Esophagus muscularis mucosa (tissue), 4 donors: ENCODE measurements around the gene GUCY2F. TPM values are rescaled to one million over a fixed set of nuclear protein-coding genes. Genes with fewer than 3 reads are reported as not detected.

Source experiments
- DNase-seq: peaks from one replicate; pipeline ENCODE4 v3.0.0-alpha.2; 2017; ENCODE audit errors: extremely low spot score
- H3K27ac ChIP-seq, 4 donors: fragments of 200-600 bp; sonication (generic); replicated peaks in 1 of 4; 1 replicate in 3 of 4; 2 replicates in 1 of 4; pipeline ENCODE4 v1.5.1; 2016 to 2019; ENCODE audit warnings: mild to moderate bottlenecking in 1 of 4
- H3K27me3 ChIP-seq, 4 donors: fragments of 200-600 bp; sonication (generic); one replicate each; pipeline versions ENCODE4 v1.5.1 to v1.6.0; 2016 to 2019
- H3K36me3 ChIP-seq, 4 donors: fragments of 200-600 bp; sonication (generic); one replicate each; pipeline ENCODE4 v1.5.1; 2016 to 2019
- H3K4me1 ChIP-seq, 4 donors: fragments of 200-600 bp; sonication (generic); one replicate each; pipeline ENCODE4 v1.5.1; 2016 to 2019
- H3K4me3 ChIP-seq, 4 donors: fragments of 200-600 bp; sonication (generic); 1 replicate in 2 of 4; 2 replicates in 2 of 4; pipeline ENCODE4 v1.5.1; 2016 to 2019; ENCODE audit warnings: mild to moderate bottlenecking in 4 of 4, moderate library complexity in 1 of 4
- H3K9me3 ChIP-seq, 4 donors: fragments of 200-600 bp; sonication (generic); 1 replicate in 3 of 4; 2 replicates in 1 of 4; pipeline ENCODE4 v1.5.1; 2016 to 2019
- CTCF ChIP-seq, 3 experiments: fragments of 200-600 bp in 2 of 3; fragments of 450-650 bp in 1 of 3; sonication (generic) in 2 of 3; IDR thresholded peaks; one replicate each; pipeline ENCODE4 v1.5.1; 2017 to 2019; ENCODE audit warnings: antibody characterized with exemption in 3 of 3, mild to moderate bottlenecking in 2 of 3, moderate library complexity in 1 of 3
- EP300 ChIP-seq: sonication (generic); formaldehyde crosslinking; IDR thresholded peaks from one replicate; pipeline ENCODE4 v1.6.1; 2017; ENCODE audit warnings: antibody characterized with exemption
- POLR2A ChIP-seq: fragments of 450-650 bp; IDR thresholded peaks from one replicate; pipeline ENCODE4 v1.6.1; 2017; ENCODE audit warnings: antibody characterized with exemption, moderate library complexity, mild to moderate bottlenecking, low read depth
- POLR2AphosphoS5 ChIP-seq, 2 donors: sonication (generic); formaldehyde crosslinking; IDR thresholded peaks; one replicate each; pipeline ENCODE4 v1.6.1; 2017; ENCODE audit warnings: antibody characterized with exemption in 2 of 2
- WGBS: methylation state at CpG from one replicate; pipeline ENCODE4 v1.1.5; 2018; 5-methylcytosine and 5-hydroxymethylcytosine counted together
- intact Hi-C: fragments of 100-400 bp; cut with DNase I; formaldehyde crosslinking; loops from one replicate; pipeline ENCODE4 v1.15.1; 2023
- total RNA-seq, 4 donors: library from RNA; depleted of rRNA; stranded (reverse); fragments of >200 nt; gene quantifications; one replicate each; pipeline versions ENCODE4 v1.1.0 to v1.2.1, GENCODE V29; 2016

GUCY2F gene
- total RNA-seq, 4 donors from 2014 or later, result not detected

- Histone ChIP-seq H3K27me3 (no peaks in the 10 kb centered on the region), H3K36me3 (no peaks in the 10 kb centered on the region), H3K9me3 (no peaks in the 10 kb centered on the region), H3K27ac (no peak overlapping the region), H3K4me1 (no peaks in the 10 kb centered on the region), H3K4me3 (no peak overlapping the region)
- intact Hi-C loops, result no loop called here
- 56% methylated on average over 4 of the region's 4 CpGs for WGBS
- TF ChIP-seq POLR2AphosphoS5 (IDR thresholded peaks at IDR 0.05) (no peak), CTCF (IDR thresholded peaks at IDR 0.05) (no peak), POLR2A (no peak), EP300 (no peak)
- no peak for DNase-seq
Observed at GRCh38 chrX:109403922-109404321, 78.0 kb downstream of the GUCY2F start.

- no peak for TF ChIP-seq EP300
- TF ChIP-seq POLR2AphosphoS5 (IDR thresholded peaks at IDR 0.05), result no peak
- no peak for TF ChIP-seq CTCF (IDR thresholded peaks at IDR 0.05)
- no peak for TF ChIP-seq POLR2A
- intact Hi-C loops, result no loop called here
- Histone ChIP-seq H3K4me3 (no peak overlapping the region), H3K4me1 (no peaks in the 10 kb centered on the region), H3K27ac (no peak overlapping the region), H3K9me3 (no peaks in the 10 kb centered on the region), H3K36me3 (no peaks in the 10 kb centered on the region), H3K27me3 (no peaks in the 10 kb centered on the region)
- 60% methylated on average over 3 of the region's 3 CpGs for WGBS
- no peak for DNase-seq
Observed at GRCh38 chrX:109399831-109400230, 82.1 kb downstream of the GUCY2F start.

GRCh38 chrX:109398833-109399232 is 83.1 kb downstream of the GUCY2F start:
- no peaks in the 10 kb centered on the region for H3K9me3 ChIP-seq
- 52% methylated on average over 2 of the region's 2 CpGs for WGBS
- no peaks in the 10 kb centered on the region for H3K27me3 ChIP-seq
- H3K36me3 ChIP-seq, result no peaks in the 10 kb centered on the region
- no peak for DNase-seq
- H3K4me1 ChIP-seq, result no peaks in the 10 kb centered on the region
- H3K27ac ChIP-seq, result no peak overlapping the region
- TF ChIP-seq POLR2AphosphoS5 (IDR thresholded peaks at IDR 0.05) (no peak), POLR2A (no peak), EP300 (no peak), CTCF (IDR thresholded peaks at IDR 0.05) (no peak)
- intact Hi-C loops, result no loop called here
- no peak overlapping the region for H3K4me3 ChIP-seq

GRCh38 chrX:109398061-109398460 is 83.8 kb downstream of the GUCY2F start:
- no peaks in the 10 kb centered on the region for H3K4me1 ChIP-seq
- 70% methylated on average over 1 of the region's 1 CpG for WGBS
- intact Hi-C loops, result no loop called here
- no peak for DNase-seq
- H3K9me3 ChIP-seq, result no peaks in the 10 kb centered on the region
- H3K27ac ChIP-seq, result no peak overlapping the region
- no peak overlapping the region for H3K4me3 ChIP-seq
- H3K36me3 ChIP-seq, result no peaks in the 10 kb centered on the region
- TF ChIP-seq POLR2AphosphoS5 (IDR thresholded peaks at IDR 0.05) (no peak), POLR2A (no peak), EP300 (no peak), CTCF (IDR thresholded peaks at IDR 0.05) (no peak)
- no peaks in the 10 kb centered on the region for H3K27me3 ChIP-seq

GRCh38 chrX:109393859-109394258 is 88.0 kb downstream of the GUCY2F start:
- DNase-seq, result no peak
- 33% methylated on average over 1 of the region's 1 CpG for WGBS
- Histone ChIP-seq H3K9me3 (no peaks in the 10 kb centered on the region), H3K27ac (no peak overlapping the region), H3K27me3 (no peaks in the 10 kb centered on the region), H3K4me3 (no peak overlapping the region), H3K4me1 (no peaks in the 10 kb centered on the region), H3K36me3 (no peaks in the 10 kb centered on the region)
- intact Hi-C loops, result no loop called here
- TF ChIP-seq POLR2AphosphoS5 (IDR thresholded peaks at IDR 0.05), result no peak
- TF ChIP-seq POLR2A, result no peak
- no peak for TF ChIP-seq EP300
- no peak for TF ChIP-seq CTCF (IDR thresholded peaks at IDR 0.05)
